DOHH2 (cell line): ENCODE results near the gene ROCK1.

Source experiments
- CTCF ChIP-seq: fragments of 200-600 bp; sonication (generic); IDR thresholded peaks from one replicate; pipeline ENCODE4 v1.5.1; 2014; ENCODE audit warnings: antibody characterized with exemption, mild to moderate bottlenecking, low read depth, low read length; ENCODE audit not compliant: poor library complexity, severe bottlenecking
- EZH2phosphoT487 ChIP-seq: fragments of 200-600 bp; sonication (generic); IDR thresholded peaks from 2 replicates; pipeline ENCODE4 v1.6.1; 2017; ENCODE audit warnings: borderline replicate concordance, mild to moderate bottlenecking, antibody characterized with exemption, low read length, moderate library complexity, mixed read lengths

DNA sequence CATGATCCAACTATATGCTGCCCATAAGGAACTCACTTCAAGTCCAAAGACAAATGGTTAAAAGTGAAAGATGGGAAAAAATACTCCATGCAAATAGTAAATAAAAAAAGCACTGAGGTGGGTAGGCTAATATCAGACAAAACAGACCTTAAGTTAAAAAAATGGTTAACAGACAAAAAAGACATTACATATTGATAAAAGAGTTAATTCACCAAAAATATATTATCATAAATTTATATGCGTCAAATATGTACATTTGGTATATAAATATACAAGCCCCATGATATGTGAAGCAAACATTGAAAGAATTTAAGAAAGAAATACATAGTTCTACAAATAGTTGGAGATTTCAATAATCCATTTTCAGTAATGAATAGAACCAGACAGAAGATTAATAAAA lies 31.0 kb downstream of the ROCK1 start:
- TF ChIP-seq CTCF (no peak), EZH2phosphoT487 (no peak)
